ENCODE results near the gene BATF2.
"Not testable (repeated sequence)": the region's sequence is repeated elsewhere in the genome, so short reads cannot be mapped to it uniquely, and the experiment has no call there.

BATF2 gene

GRCh38 chr11:64996710-64997380 lies at the start of gene BATF2:
TSS of gene BATF2 (minus strand) at chr11:64996971. CDS start at chr11:64996914, 57 bp downstream.
- Mint-ChIP-seq H3K9me3 (no peaks in the 10 kb centered on the region), H3K27me3 (ENCODE audit: low read depth) (no peaks in the 10 kb centered on the region), H3K4me3 (no peak within 1 kb of the TSS), H3K4me1 (ENCODE audit: low read depth) (peaks cover 23% of the 10 kb centered on the region), H3K36me3 (ENCODE audit: low read depth) (peaks cover 1% of the 10 kb centered on the region), H3K27ac (peak within 1 kb of the TSS; percentile 50)

- peaks cover 16% of the 10 kb centered on the region for H3K4me1 Mint-ChIP-seq (ENCODE audit: low read depth)
- H3K27ac Mint-ChIP-seq = no peak overlapping the region
- no peaks in the 10 kb centered on the region for H3K9me3 Mint-ChIP-seq
Observed at GRCh38 chr11:65045728-65046127, 49.0 kb upstream of the BATF2 start.

GRCh38 chr11:65045061-65045460 lies 48.3 kb upstream of the BATF2 start:
- H3K27me3 Mint-ChIP-seq (ENCODE audit: low read depth) = peaks cover 4% of the 10 kb centered on the region
- H3K27ac Mint-ChIP-seq = no peak overlapping the region
- H3K9me3 Mint-ChIP-seq = no peaks in the 10 kb centered on the region
- H3K36me3 Mint-ChIP-seq (ENCODE audit: low read depth) = peaks cover 16% of the 10 kb centered on the region
- no peak overlapping the region for H3K4me3 Mint-ChIP-seq
- H3K4me1 Mint-ChIP-seq (ENCODE audit: low read depth) = peaks cover 18% of the 10 kb centered on the region

More at GRCh38 chr11:65045728-65046127, 49.0 kb upstream of the BATF2 start:
- H3K4me3 Mint-ChIP-seq = peak overlapping the region; percentile 17
- peaks cover 16% of the 10 kb centered on the region for H3K36me3 Mint-ChIP-seq (ENCODE audit: low read depth)
- H3K27me3 Mint-ChIP-seq (ENCODE audit: low read depth) = peaks cover 4% of the 10 kb centered on the region

GRCh38 chr11:65043881-65044501 lies 47.2 kb upstream of the BATF2 start:
- Mint-ChIP-seq H3K27me3 (ENCODE audit: low read depth) (peaks cover 4% of the 10 kb centered on the region), H3K36me3 (ENCODE audit: low read depth) (peaks cover 19% of the 10 kb centered on the region), H3K4me3 (no peak overlapping the region), H3K9me3 (no peaks in the 10 kb centered on the region), H3K27ac (no peak overlapping the region), H3K4me1 (ENCODE audit: low read depth) (peaks cover 18% of the 10 kb centered on the region)

GRCh38 chr11:65042891-65043290 lies 46.1 kb upstream of the BATF2 start:
- H3K27ac Mint-ChIP-seq = no peak overlapping the region
- no peaks in the 10 kb centered on the region for H3K9me3 Mint-ChIP-seq
- peaks cover 25% of the 10 kb centered on the region for H3K36me3 Mint-ChIP-seq (ENCODE audit: low read depth)
- H3K27me3 Mint-ChIP-seq (ENCODE audit: low read depth) = peaks cover 4% of the 10 kb centered on the region
- H3K4me1 Mint-ChIP-seq (ENCODE audit: low read depth) = peaks cover 18% of the 10 kb centered on the region
- peak overlapping the region; percentile 89 for H3K4me3 Mint-ChIP-seq

GRCh38 chr11:65040847-65041622 lies 44.3 kb upstream of the BATF2 start, which contains the start of gene SAC3D1:
TSS of gene SAC3D1 (plus strand) at chr11:65041210. CDS start at chr11:65041293, 83 bp downstream.
- H3K27me3 Mint-ChIP-seq (ENCODE audit: low read depth) = no peaks in the 10 kb centered on the region
- H3K9me3 Mint-ChIP-seq = no peaks in the 10 kb centered on the region
- peak within 1 kb of the TSS; percentile 92 for H3K4me3 Mint-ChIP-seq
- peak within 1 kb of the TSS; percentile 96 for H3K27ac Mint-ChIP-seq
- peaks cover 10% of the 10 kb centered on the region for H3K4me1 Mint-ChIP-seq (ENCODE audit: low read depth)
- peaks cover 25% of the 10 kb centered on the region for H3K36me3 Mint-ChIP-seq (ENCODE audit: low read depth)

- Mint-ChIP-seq H3K9me3 (no peaks in the 10 kb centered on the region), H3K36me3 (ENCODE audit: low read depth) (peaks cover 25% of the 10 kb centered on the region), H3K27me3 (ENCODE audit: low read depth) (no peaks in the 10 kb centered on the region), H3K27ac (peak overlapping the region; percentile 96), H3K4me1 (ENCODE audit: low read depth) (peaks cover 10% of the 10 kb centered on the region), H3K4me3 (peak overlapping the region; percentile 92)
Observed at GRCh38 chr11:65040520-65040846, 43.7 kb upstream of the BATF2 start.

GRCh38 chr11:65036931-65037330 lies 40.2 kb upstream of the BATF2 start:
- Mint-ChIP-seq H3K27me3 (ENCODE audit: low read depth) (no peaks in the 10 kb centered on the region), H3K36me3 (ENCODE audit: low read depth) (peaks cover 11% of the 10 kb centered on the region), H3K27ac (no peak overlapping the region), H3K9me3 (no peaks in the 10 kb centered on the region), H3K4me1 (ENCODE audit: low read depth) (peaks cover 4% of the 10 kb centered on the region), H3K4me3 (no peak overlapping the region)

GRCh38 chr11:65035579-65035978 lies 38.8 kb upstream of the BATF2 start:
- Mint-ChIP-seq H3K4me3 (no peak overlapping the region), H3K4me1 (ENCODE audit: low read depth) (peaks cover 1% of the 10 kb centered on the region), H3K9me3 (no peaks in the 10 kb centered on the region), H3K27ac (no peak overlapping the region), H3K27me3 (ENCODE audit: low read depth) (no peaks in the 10 kb centered on the region), H3K36me3 (ENCODE audit: low read depth) (peaks cover 11% of the 10 kb centered on the region)

- no peak overlapping the region for H3K27ac Mint-ChIP-seq
- H3K4me3 Mint-ChIP-seq = no peak overlapping the region
- no peaks in the 10 kb centered on the region for H3K27me3 Mint-ChIP-seq (ENCODE audit: low read depth)
- no peaks in the 10 kb centered on the region for H3K9me3 Mint-ChIP-seq
- no peaks in the 10 kb centered on the region for H3K4me1 Mint-ChIP-seq (ENCODE audit: low read depth)
- H3K36me3 Mint-ChIP-seq (ENCODE audit: low read depth) = peaks cover 8% of the 10 kb centered on the region
Observed at GRCh38 chr11:65034423-65034822, 37.7 kb upstream of the BATF2 start.

GRCh38 chr11:65032216-65032615 lies 35.4 kb upstream of the BATF2 start:
- no peaks in the 10 kb centered on the region for H3K9me3 Mint-ChIP-seq
- H3K27ac Mint-ChIP-seq = no peak overlapping the region
- H3K4me1 Mint-ChIP-seq (ENCODE audit: low read depth) = peaks cover 11% of the 10 kb centered on the region
- no peaks in the 10 kb centered on the region for H3K27me3 Mint-ChIP-seq (ENCODE audit: low read depth)
- H3K4me3 Mint-ChIP-seq = no peak overlapping the region
- peaks cover 3% of the 10 kb centered on the region for H3K36me3 Mint-ChIP-seq (ENCODE audit: low read depth)

- peak within 1 kb of the TSS; percentile 87 for H3K4me3 Mint-ChIP-seq
- H3K36me3 Mint-ChIP-seq (ENCODE audit: low read depth) = peaks cover 3% of the 10 kb centered on the region
- no peaks in the 10 kb centered on the region for H3K27me3 Mint-ChIP-seq (ENCODE audit: low read depth)
- H3K9me3 Mint-ChIP-seq = no peaks in the 10 kb centered on the region
- H3K4me1 Mint-ChIP-seq (ENCODE audit: low read depth) = peaks cover 16% of the 10 kb centered on the region
- peak within 1 kb of the TSS; percentile 87 for H3K27ac Mint-ChIP-seq
Observed at GRCh38 chr11:65027213-65028067, 30.7 kb upstream of the BATF2 start, which contains the start of gene SNX15. TSS of gene SNX15 (plus strand) at chr11:65027439. CDS start at chr11:65027538, 99 bp downstream.

GRCh38 chr11:65026810-65027209 lies 30.0 kb upstream of the BATF2 start:
- H3K27me3 Mint-ChIP-seq (ENCODE audit: low read depth) = no peaks in the 10 kb centered on the region
- peaks cover 16% of the 10 kb centered on the region for H3K4me1 Mint-ChIP-seq (ENCODE audit: low read depth)
- no peaks in the 10 kb centered on the region for H3K9me3 Mint-ChIP-seq
- H3K36me3 Mint-ChIP-seq (ENCODE audit: low read depth) = peaks cover 4% of the 10 kb centered on the region
- H3K27ac Mint-ChIP-seq = peak overlapping the region; percentile 87
- peak overlapping the region; percentile 87 for H3K4me3 Mint-ChIP-seq

- not testable (repeated sequence) for H3K27ac Mint-ChIP-seq; H3K27me3 Mint-ChIP-seq (ENCODE audit: low read depth); H3K4me3 Mint-ChIP-seq; H3K9me3 Mint-ChIP-seq; H3K36me3 Mint-ChIP-seq (ENCODE audit: low read depth)
- H3K4me1 Mint-ChIP-seq (ENCODE audit: low read depth) = peaks cover 12% of the 10 kb centered on the region
Observed at GRCh38 chr11:65023502-65023901, 26.7 kb upstream of the BATF2 start.
